ACC112 (cell line): Measurements from ENCODE around the gene MAMDC4.
A peak's percentile ranks its signal among the peaks of the same experiment; 100 is the strongest.
"Not testable (repeated sequence)": the region's sequence is repeated elsewhere in the genome, so short reads cannot be mapped to it uniquely, and the experiment has no call there.

ENCODE experiments used
- H2AFZ ChIP-seq: fragments of 200-600 bp; sonication (generic); one replicate; pipeline ENCODE4 v1.6.0; 2017; ENCODE audit warnings: antibody characterized with exemption, low read length; ENCODE audit not compliant: unreplicated experiment
- H3K27ac ChIP-seq: fragments of 200-600 bp; sonication (generic); 2 replicates; pipeline ENCODE4 v1.5.1; 2014; ENCODE audit warnings: low read depth, mild to moderate bottlenecking, antibody characterized with exemption, low read length, moderate library complexity
- H3K27me3 ChIP-seq: fragments of 200-600 bp; sonication (generic); 2 replicates; pipeline ENCODE4 v1.6.1; 2014; ENCODE audit warnings: mild to moderate bottlenecking, antibody characterized with exemption, low read length, moderate library complexity, mixed read lengths; ENCODE audit not compliant: insufficient read depth
- H3K36me3 ChIP-seq: fragments of 200-600 bp; sonication (generic); 2 replicates; pipeline ENCODE4 v1.6.1; 2016; ENCODE audit warnings: mild to moderate bottlenecking, antibody characterized with exemption, low read length, moderate library complexity, mixed read lengths; ENCODE audit not compliant: insufficient read depth
- H3K4me1 ChIP-seq: fragments of 200-600 bp; sonication (generic); one replicate; pipeline ENCODE4 v1.6.1; 2016; ENCODE audit warnings: low read length, mixed read lengths; ENCODE audit not compliant: insufficient read depth, unreplicated experiment, control insufficient read depth
- H3K4me3 ChIP-seq: fragments of 200-600 bp; sonication (generic); 2 replicates; pipeline ENCODE4 v1.5.1; 2014; ENCODE audit warnings: mild to moderate bottlenecking, low read depth, low read length
- H3K79me2 ChIP-seq: fragments of 200-600 bp; sonication (generic); one replicate; pipeline ENCODE4 v1.6.0; 2016; ENCODE audit warnings: low read length; ENCODE audit not compliant: control insufficient read depth, unreplicated experiment, insufficient read depth

Gene MAMDC4

DNA sequence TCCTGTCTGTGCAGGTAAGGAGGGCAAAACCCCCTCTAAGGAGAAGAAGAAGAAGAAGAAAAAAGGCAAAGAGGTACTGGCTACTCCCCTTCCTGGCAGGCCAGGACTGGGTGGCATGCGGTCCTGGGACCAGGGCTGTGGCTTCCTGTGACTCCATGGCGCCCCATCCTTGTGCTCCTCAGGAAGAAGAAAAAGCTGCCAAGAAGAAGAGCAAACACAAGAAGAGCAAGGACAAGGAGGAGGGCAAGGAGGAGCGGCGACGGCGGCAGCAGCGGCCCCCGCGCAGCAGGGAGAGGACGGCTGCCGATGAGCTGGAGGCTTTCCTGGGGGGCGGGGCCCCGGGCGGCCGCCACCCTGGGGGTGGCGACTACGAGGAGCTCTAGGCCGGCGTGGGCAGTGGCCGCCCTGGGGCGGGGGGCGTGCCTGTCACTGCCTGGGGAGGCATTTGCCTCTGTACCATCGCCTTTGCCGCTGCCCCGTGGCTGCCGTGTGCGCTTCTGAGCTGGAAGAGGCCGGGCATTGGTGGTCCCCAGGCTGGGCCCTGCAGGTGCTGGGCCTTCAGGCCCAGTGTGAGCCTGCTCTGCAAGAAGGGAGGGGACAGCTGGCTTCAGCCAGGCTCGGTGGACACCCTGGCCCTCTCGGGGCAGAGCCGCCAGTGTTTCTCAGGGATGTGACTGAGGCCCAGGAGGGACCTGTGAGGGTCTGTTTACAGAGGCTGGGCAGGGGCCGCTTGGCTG is 11.8 kb upstream of the MAMDC4 start:
- Histone ChIP-seq H3K36me3 (no peaks in the 10 kb centered on the region), H2AFZ (no peak overlapping the region), H3K27ac (no peak overlapping the region), H3K4me1 (peaks cover 20% of the 10 kb centered on the region), H3K27me3 (peaks cover 2% of the 10 kb centered on the region; the same call in 1 of the 2 replicates), H3K4me3 (no peak overlapping the region), H3K79me2 (no peaks in the 10 kb centered on the region)

DNA sequence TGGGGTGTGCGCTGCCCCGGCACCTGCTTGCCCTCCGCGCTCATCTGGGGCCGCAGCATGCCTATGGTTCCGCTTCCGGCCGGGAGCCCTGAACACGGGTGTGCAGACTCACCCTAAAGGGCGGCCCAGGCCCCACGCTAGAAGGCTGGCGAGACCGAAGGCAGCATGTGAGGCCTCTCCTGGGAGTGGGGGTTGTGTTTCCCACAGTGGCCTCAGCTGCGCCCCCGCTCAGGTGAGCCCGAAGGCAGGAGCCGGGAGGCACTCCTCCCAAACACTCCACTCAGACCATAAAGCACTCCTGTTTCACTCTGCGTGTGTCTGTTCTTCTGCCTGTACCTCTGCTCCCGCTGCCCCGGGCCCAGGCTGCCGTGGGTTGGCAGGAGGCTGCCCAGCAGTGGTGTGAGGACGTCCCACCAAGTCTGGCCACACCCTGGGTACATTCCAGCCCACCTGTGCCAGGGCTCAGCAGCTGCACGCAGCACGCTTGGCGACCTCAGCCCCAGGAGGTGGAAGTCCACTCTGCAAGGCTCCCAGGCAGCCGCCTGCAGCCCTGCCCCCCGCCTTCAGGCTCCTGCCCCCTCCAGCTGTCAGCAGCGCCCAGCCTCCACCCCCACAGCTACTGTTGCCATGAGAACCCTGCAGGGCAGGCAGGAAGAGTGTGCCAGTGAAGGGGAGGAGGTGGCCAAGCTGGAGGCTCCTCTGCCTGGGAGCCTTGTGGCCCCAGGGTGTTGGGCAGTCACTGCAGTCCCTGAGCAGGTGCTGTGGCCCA is 11.1 kb upstream of the MAMDC4 start:
- Histone ChIP-seq H3K4me1 (peaks cover 20% of the 10 kb centered on the region), H3K27ac (no peak overlapping the region), H3K27me3 (peaks cover 9% of the 10 kb centered on the region; the same call in 1 of the 2 replicates), H3K4me3 (no peak overlapping the region), H3K79me2 (no peaks in the 10 kb centered on the region), H3K36me3 (no peaks in the 10 kb centered on the region), H2AFZ (no peak overlapping the region)

DNA sequence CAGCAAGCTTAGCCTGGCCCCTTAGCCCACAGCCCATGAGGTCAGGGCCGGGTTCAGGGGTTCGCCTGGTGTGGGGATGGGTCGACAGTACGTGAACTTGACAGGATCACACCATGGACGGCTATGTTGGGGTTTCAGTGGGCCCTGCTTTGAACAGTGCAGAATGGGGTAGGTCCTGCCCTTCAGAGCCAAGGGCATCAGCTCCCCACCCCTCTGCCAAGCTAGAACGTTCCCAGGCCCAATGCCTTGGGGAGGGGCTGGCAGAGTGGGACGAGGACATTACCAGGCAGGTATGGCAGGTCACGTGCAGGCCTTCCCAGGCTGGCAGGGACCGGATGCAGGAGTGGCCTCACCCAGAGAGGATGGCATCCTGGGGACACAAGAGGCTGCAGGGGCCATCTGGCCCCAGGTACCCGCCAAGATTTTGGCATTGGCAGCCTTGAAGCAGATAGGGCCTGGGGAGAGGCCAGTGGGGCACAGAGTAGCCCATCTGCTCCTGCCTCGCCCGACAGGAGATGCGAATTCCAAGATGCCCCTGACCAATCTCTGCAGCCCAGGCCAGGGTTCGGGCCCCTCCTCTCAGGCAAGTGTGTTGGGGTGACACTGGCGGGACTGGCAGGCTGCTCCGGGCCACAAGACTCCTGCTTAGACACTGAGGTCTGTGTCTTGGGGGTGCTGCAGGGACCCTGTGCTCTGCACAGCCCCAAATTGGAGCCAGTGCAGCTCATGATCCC is 10.3 kb upstream of the MAMDC4 start:
- peaks cover 20% of the 10 kb centered on the region for H3K4me1 ChIP-seq
- H3K27ac ChIP-seq, H3K4me3 ChIP-seq, H3K27me3 ChIP-seq, H3K36me3 ChIP-seq, H2AFZ ChIP-seq, H3K79me2 ChIP-seq: not testable (repeated sequence)

DNA sequence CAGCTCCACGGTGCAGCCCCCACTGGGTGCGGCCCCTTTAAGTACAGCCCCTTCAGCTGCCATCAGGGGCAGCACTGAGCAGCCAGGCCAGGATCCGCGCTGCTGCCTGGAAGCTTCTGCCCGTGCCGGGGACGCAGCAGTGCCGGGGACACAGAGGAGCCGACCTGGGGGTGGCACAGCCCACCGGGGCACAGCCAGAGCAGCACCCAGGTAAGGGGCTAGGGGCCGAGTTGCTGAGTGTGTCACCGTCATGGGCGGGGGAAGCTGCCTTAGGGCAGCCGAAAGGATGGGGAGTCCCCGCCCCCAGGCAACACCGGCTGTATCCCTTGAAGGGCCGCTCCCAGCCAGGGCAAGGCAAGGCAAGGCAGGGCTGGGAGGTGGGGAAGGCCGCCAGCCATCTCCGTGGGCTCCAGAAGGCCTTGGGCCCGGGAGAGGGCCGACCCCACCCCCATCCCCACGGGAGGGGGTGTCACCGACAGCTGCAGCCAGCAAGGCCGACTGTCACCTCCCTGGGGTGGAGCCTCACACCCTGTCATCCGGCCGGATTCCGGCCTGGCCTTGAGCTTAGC is 9.7 kb upstream of the MAMDC4 start, which contains the start of gene AJM1:
AJM1 (plus strand) TSS at position 99 of the 569 bp plus-strand sequence. CDS start 1,937 bp downstream, outside the sequence.
- not testable (repeated sequence) for H3K79me2 ChIP-seq, H2AFZ ChIP-seq, H3K36me3 ChIP-seq, H3K27ac ChIP-seq, H3K27me3 ChIP-seq
- peak within 1 kb of the TSS; percentile 56 for H3K4me3 ChIP-seq
- peaks cover 20% of the 10 kb centered on the region for H3K4me1 ChIP-seq

DNA sequence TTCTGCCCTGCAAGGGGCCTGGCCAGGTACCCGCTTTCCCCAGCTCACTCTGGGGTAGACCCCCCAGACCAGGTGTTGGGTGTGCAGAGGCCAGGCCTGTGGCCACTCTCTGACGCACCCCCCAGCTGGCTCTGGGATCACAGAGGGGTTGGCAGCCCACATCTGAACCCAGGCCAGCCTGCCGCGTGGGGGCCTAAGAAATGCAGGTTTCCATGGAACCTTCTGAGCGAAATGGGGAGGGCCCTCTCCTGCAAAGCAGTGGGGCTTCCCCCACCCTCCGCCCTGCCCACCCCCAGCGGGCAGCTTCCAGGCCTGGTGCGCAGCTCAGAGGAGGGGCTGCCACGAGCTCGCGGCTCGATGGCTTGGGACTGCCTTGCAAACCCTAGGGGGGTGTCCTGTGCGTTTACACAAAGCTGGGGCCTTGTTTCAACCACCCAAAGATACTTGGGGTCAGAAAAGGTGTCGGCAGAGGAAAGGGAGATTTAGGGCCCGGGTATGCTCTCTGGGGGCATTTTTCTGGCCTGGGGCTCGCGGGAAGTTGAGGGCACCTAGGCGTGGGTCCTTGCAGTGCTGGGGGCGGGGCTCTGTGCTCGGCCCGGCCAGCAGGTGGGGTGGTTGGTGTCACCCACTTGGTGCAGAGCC is 8.9 kb upstream of the MAMDC4 start:
- H3K27me3 ChIP-seq, H3K36me3 ChIP-seq, H3K79me2 ChIP-seq, H3K27ac ChIP-seq, H3K4me3 ChIP-seq, H2AFZ ChIP-seq: not testable (repeated sequence)
- H3K4me1 ChIP-seq: peaks cover 20% of the 10 kb centered on the region

DNA sequence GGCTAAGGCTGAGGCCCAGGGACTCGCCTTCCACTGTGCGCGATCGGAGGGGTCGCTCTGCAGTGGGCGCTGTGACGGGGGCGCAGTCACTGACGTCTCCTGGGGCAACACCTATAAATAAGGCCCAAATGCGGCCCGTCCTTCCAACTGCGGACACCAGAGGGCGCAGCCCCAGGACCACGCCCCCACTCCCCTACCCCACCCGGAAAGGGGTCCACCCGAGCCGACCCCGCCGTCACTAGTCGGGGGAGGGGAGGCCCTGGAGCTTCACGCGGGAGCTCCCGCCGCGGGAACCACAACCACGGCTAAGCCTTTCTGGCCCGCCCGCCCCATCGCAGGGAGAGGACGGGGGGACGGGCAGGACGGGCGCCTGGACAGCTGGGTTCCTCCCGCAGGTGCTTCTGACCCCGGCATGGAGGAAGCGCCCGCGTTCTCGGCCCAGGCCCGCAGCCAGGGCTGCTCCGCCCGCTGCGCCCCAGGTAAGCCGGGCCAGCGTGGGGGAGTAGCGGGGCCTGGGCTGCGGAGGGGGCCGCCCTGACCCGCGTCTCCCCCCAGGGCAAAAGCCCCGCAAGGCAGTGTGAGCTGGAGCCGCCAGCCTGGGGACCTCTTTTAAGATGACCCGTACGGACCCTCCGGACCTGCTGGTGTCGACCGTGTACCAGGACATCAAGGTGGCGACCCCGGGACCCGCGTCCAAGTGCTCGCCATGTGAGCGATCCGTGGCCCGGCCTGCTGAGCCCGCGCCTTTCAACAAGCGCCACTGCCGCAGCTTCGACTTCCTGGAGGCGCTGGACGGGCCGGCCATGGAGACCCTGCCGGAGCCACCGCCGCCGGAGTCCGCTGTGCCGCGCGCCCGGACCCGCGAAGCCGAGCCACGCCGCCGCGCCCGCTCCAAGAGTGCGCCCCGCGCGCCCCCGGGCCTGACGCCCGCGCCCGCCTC is 8.1 kb upstream of the MAMDC4 start:
- H3K36me3 ChIP-seq, H3K27ac ChIP-seq, H3K27me3 ChIP-seq, H3K4me3 ChIP-seq, H2AFZ ChIP-seq, H3K79me2 ChIP-seq: not testable (repeated sequence)
- peaks cover 20% of the 10 kb centered on the region for H3K4me1 ChIP-seq

DNA sequence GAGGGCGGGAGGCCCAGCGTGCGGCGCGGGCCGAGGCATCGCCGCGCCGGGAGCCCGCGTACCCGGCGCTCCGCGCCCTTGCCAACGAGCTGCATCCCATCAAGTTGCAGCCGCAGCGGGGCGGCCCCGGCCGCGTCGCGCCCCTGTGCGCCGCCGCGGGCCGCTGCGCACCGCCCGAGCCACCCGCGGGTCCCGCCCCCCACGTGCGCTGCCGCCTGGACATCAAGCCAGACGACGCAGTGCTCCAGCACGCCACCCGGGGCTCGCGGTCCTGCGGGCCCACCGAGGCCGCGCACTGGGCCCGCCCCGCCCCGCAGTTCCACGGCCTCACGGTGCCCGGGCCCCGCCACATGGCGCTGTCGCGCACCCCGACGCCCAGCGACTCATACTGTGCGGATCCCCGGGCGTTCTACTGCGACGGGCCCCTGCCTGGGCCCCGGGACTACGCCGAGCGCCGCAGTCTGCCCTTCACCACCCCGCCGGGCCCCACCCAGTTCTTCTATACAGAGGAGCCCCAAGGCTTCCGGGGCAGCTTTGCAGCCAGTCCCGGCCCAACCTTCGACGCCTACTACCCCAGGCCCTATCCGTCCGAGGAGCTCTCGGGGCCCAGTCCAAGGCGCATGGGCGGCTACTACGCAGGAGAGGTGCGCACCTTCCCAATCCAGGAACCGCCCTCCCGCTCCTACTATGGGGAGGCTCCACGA is 7.2 kb upstream of the MAMDC4 start:
- H3K4me1 ChIP-seq: peaks cover 20% of the 10 kb centered on the region

DNA sequence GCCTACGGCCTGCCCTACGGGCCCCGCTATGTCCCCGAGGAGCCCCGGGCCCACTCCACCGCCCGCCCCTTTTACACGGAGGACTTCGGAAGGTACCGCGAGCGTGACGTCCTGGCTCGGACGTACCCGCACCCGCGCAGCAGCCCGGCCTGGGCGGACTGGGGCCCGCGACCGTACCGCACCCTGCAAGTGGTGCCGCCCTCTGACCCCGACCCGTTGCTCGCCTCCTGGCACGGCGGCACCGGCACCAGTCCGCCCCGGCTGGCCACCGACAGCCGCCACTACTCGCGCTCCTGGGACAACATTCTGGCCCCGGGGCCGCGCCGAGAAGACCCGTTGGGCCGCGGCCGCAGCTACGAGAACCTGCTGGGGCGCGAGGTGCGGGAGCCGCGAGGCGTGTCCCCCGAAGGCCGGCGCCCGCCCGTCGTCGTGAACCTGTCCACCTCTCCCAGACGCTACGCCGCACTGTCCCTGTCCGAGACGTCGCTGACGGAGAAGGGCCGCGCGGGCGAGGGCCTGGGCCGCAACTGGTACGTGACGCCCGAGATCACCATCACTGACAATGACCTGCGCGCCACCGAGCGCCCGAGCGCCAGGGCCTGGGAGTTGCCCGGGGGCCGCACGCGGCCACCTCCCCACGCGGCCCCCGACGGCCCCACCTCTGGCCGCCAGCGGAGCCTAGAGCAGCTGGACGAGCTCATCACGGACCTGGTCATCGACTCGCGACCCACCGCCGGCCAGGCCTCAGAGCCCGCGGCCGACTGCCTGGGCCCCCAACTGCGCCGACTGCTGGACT is 6.5 kb upstream of the MAMDC4 start:
- no peak overlapping the region for H3K27ac ChIP-seq

More for the DNA sequence above, 7.2 kb upstream of the MAMDC4 start:
- Histone ChIP-seq H3K4me3 (peak overlapping the region; percentile 91; the same call in 1 of the 2 replicates), H3K27ac (no peak overlapping the region), H3K27me3 (peaks cover 9% of the 10 kb centered on the region; the same call in 1 of the 2 replicates), H3K36me3 (no peaks in the 10 kb centered on the region), H3K79me2 (no peaks in the 10 kb centered on the region), H2AFZ (no peak overlapping the region)

More for the DNA sequence above, 6.5 kb upstream of the MAMDC4 start:
- peak overlapping the region; percentile 91 for H3K4me3 ChIP-seq
- H2AFZ ChIP-seq: no peak overlapping the region
- H3K4me1 ChIP-seq: peaks cover 22% of the 10 kb centered on the region
- peaks cover 9% of the 10 kb centered on the region; the same call in 1 of the 2 replicates for H3K27me3 ChIP-seq
- no peaks in the 10 kb centered on the region for H3K79me2 ChIP-seq
- H3K36me3 ChIP-seq: no peaks in the 10 kb centered on the region
